GM12892 (cell line): ENCODE results near the gene CHST15.

Source experiments
- POLR2A ChIP-seq: IDR thresholded peaks from 2 replicates; pipeline ENCODE4 v1.6.1; 2011; ENCODE audit warnings: low read depth, low read length, control low read depth
- TAF1 ChIP-seq: IDR thresholded peaks from 2 replicates; pipeline ENCODE4 v1.6.1; 2011; ENCODE audit warnings: low read depth, mild to moderate bottlenecking, control low read depth, low read length, borderline replicate concordance

- no peak for TF ChIP-seq POLR2A
- no peak for TF ChIP-seq TAF1
These were observed 5.2 kb upstream of the CHST15 start for GRCh38 chr10:124098575-124098974.
